Measurements from ENCODE around the gene SFXN3.

DNA sequence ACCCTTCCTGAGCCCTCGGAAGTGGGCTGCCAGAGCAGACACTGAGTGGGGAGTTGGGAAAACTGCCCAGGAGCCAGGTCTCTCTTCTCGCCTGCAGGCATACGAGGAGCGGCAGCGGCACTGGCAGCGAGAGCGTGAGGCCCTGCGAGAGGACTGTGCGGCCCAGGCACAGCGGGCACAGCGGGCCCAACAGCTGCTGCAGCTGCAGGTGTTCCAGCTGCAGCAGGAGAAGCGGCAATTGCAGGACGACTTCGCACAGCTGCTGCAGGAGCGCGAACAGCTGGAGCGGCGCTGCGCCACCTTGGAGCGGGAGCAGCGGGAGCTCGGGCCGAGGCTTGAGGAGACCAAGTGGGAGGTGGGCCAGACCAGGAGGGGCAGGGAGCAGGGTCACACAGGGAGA, 25.7 kb upstream of the SFXN3 start:
- TF ChIP-seq POLR2AphosphoS5 (IDR thresholded peaks at IDR 0.05; ENCODE audit: low read depth, low read length), result no peak
- TF ChIP-seq POLR2A (IDR thresholded peaks at IDR 0.05; ENCODE audit: low read depth, low read length), result no peak
